Midbrain (tissue), 1 donor: ENCODE results near the gene PLK2.
A peak's percentile ranks its signal among the peaks of the same experiment; 100 is the strongest.

Source experiments
- DNase-seq: peaks from one replicate; lab custom pipeline; 2025; lab: John Stamatoyannopoulos, UW

PLK2 gene

DNA sequence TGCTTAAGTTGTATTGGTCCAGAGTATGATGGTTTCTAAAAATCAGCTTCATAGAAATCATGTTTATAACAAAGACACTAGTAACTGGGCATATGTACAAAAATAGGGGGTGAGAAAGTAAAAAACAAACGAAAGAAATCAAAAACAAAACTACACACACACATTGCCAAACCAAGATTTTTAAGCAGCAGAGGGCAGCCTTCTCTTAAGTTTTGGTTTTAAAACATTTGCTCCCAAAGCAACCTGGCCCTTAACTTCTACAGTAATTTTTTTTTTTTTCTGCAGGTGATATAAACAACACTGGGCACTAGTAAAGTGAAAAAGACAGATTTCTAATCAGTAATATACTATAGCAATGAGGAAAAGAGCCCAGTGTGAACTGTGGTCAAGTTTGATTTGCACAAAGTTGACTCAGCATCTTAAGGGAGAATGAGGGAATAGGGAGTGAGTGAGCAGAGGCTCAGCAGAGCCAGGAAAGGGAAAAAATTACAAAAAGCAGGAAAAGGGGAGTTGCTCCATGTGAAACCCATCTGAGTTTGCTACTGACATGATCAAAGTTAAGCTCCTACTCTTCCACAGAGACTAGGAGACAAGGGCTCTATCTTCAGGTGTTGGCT, 18.0 kb upstream of the PLK2 start:
- DNase-seq, result no peak

DNA sequence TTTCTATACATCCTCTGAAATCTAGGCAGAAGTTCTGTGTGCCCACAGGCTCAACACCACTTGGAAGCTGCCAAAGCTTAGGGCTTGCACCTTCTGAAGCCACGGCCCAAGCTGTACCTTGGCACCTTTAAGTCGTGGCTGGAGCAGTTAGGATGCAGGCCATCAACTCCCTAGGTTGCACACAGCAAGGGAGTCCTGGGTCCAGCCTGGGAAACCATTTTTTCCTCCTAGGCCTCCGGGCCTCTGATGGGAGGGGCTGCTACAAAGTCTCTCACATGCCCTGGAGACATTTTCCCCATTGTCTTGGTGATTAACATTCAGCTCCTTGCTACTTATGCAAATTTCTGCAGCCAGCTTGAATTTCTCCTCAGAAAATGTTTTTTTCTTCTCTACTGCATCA, 15.5 kb upstream of the PLK2 start:
- DNase-seq, result no peak

- no peak for DNase-seq
Measured at GRCh38 chr5:58469896-58470295, 10.0 kb upstream of the PLK2 start.

GRCh38 chr5:58466939-58467338, 7.1 kb upstream of the PLK2 start:
- no peak for DNase-seq

DNA sequence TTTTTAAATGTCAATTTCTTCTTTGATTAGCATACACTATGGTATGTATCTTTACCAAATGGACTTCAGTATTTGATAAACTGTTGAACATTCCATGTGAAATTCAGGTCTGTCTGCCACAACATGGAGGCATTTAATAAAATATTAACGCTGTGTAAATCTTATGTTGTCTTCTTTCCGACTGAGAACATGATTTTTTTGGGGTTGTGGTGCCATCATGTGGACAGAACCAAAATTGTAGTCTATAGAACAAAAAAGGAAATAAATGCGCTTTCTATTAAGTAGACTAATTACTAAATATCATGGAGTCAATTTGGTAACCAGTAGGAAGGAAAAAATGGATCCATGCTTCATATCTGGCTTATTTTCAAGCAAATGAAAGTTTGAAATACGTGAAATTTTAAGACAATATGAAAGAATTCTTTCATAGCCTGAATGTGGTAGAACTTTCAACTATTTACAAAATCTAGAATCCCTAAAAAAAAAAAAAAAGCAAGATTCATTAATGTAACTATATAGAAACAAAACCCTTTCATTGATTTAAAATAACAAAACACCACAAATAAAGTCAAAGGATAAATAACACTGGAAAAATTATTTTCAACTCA, 2.8 kb upstream of the PLK2 start:
- DNase-seq, result peak; percentile 54

DNA sequence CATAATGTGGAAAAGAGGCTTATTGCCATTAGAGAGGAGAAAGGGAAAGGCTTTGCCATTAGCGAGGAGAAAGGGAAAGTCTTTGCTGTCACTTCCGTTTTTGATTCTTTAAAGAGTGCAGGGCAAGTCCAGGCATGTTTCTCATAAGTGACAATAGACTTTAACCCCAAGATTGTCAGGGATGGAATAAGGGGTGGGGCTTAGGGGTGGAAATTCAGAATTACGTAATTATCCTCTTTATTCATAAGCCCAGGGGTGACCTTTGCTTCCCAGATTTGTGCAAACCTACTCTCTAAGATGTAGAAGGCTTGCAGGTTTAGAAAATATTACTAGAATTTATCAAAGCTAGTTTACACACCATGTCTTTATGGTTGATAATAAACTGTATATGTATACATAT, 2.3 kb upstream of the PLK2 start:
- no peak for DNase-seq

DNA sequence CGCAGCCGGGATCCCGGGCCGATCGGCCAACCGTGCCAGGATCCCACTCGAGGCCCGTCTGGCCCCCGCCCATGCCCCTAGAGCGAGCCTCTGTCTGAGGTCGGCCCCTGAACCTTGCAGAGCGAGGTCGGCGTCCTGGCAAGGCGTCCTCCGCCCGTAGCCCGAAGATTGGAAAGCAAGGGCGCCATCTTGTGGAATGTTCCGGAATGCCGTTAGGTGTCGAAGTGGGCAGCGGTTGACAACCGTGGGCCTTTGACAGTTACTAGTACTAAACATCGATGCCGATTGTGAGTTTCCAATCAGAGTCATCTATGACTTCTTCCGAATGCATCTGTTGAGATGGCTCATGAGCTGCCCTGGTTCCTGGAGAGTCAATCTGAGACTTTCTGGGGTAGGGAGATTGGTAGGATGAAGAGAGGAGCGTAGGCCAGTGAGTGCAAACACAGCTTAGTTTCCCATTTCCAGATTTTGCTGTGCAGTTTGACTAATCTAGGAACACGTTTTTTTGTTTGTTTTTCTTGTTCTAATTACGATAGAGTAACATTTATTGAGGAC, 923 bp upstream of the PLK2 start:
- DNase-seq, result peak; percentile 93

- peak; percentile 50 for DNase-seq
Measured at GRCh38 chr5:58459146-58460001, 512 bp downstream of the PLK2 start.

GRCh38 chr5:58458743-58459145, 1.1 kb downstream of the PLK2 start:
- DNase-seq, result peak; percentile 50

DNA sequence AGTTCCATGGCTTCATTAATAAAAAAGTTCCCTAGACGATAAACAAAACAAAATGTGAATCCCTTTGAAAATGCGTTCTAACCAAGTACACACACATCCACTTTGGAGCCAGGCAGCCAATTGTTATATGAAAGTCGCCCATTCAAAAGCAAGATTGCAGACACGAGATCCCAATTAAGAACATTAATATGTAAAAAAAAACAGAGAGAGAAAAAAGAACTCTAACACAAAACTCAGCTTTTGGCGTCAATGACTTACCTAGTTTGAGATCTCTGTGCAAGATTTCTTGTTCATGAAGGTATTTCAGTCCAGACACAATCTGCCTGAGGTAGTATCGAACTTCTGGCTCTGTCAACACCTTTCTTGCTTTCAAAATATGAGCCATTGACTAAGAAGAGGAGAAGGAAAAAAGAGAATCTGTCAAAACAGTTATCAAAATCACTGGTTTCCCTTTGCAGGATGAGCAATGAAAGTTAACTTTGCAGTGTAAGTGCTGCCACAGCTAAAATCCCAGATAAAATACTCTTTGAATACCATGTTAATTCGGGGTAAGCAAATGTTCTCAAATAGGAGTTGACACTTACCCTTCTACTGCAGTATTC, 1.6 kb downstream of the PLK2 start:
- DNase-seq, result no peak

GRCh38 chr5:58457050-58457449, 2.8 kb downstream of the PLK2 start:
- no peak for DNase-seq

GRCh38 chr5:58456486-58456885, 3.4 kb downstream of the PLK2 start:
- DNase-seq, result no peak

- DNase-seq, result no peak
Measured at GRCh38 chr5:58456026-58456425, 3.9 kb downstream of the PLK2 start.

DNA sequence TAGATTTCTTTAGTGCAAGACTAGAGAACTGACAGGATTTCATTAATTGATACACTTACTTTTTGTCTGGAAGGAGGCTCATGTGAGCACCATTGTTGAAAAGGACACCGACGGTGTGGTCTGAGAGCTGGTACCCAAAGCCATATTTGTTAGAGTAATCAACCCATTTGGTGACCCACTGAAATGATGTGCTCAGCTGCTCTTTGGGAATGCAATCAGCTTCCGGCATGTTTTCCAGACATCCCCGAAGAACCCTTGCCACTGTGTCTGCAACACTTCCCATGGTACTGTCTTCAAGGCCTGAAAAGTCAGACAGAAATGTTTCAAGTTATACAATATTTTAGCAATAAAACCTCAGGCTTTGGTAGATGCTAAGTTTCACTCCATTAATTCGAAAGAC, 4.4 kb downstream of the PLK2 start:
- DNase-seq, result no peak

DNA sequence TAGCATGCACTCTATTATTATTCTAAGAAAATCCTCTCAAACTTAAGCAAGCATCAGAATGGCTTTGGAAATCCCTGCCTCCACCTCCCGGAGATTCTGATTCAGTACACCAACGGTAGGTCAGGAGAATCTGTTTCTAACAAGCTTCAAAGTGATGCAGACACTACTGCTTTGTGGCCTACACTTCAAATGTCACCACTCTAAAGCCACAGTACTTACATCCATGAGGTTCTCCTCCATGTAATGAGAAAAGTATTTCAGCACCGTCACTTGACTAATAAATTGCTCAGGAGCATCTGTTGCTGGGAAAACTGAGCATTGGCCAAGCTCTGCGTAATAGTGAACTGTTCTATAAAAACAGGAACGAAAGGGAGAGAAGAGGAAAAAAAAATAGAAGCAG, 4.8 kb downstream of the PLK2 start:
- no peak for DNase-seq

- DNase-seq, result no peak
Measured at GRCh38 chr5:58454025-58454424, 5.9 kb downstream of the PLK2 start.

DNA sequence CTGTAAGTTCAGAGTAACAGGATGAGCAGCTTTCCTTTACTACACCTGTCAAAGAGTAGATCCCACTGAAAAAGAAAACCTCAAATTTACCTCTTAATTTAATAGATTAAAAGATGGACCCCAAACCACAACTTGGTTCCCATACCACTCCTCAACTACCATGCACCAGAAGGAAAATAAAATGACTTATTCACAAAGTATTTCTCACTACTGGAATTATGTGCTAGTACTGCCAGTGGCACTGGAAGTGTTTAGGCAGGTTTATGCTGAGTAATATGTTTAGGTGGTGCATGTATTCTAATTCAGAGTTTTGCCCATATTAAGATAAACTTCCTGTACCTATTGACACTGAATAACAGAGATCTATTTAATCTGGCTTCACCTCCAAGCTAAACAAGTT, 6.6 kb downstream of the PLK2 start:
- no peak for DNase-seq

- DNase-seq, result no peak
Measured at GRCh38 chr5:58452566-58453258, 7.2 kb downstream of the PLK2 start.

DNA sequence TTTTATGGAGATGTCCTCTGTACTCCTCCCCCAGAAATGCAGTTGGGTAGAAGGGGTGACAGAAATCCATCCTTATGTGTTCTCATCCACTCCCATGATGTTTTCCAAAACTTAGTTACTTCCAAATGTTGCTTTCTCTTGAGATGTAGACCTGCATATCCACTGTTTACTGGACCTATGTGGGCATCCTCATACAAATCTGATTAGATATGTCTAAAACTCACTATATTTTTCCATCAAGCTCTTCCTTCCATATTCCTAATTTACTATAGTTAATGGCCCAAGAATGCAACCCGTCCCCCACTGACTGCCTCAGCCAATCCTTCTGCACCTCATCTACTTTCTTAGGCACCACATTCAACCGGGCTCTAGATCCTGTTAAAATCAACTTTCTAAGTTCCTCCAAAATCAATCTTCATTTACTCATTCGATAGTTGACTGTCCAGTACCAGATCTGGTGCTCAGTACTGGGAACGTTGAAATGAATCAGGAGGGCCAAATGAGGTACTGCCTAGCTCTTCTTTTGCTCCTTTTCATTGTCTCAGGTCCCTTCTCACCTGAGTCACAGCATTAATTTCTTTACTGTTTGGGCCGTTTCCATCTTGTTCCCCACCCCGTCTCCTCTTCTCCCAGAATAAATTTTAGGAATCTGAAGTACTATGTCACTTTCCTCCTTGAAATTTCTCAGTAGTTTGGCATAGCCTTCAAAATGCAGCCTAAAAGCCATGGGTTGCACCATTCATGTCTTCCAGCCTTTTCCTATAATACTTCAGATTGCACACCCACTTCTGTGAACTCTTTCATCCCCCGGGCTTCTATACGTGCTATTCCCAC, 7.9 kb downstream of the PLK2 start:
- no peak for DNase-seq

DNA sequence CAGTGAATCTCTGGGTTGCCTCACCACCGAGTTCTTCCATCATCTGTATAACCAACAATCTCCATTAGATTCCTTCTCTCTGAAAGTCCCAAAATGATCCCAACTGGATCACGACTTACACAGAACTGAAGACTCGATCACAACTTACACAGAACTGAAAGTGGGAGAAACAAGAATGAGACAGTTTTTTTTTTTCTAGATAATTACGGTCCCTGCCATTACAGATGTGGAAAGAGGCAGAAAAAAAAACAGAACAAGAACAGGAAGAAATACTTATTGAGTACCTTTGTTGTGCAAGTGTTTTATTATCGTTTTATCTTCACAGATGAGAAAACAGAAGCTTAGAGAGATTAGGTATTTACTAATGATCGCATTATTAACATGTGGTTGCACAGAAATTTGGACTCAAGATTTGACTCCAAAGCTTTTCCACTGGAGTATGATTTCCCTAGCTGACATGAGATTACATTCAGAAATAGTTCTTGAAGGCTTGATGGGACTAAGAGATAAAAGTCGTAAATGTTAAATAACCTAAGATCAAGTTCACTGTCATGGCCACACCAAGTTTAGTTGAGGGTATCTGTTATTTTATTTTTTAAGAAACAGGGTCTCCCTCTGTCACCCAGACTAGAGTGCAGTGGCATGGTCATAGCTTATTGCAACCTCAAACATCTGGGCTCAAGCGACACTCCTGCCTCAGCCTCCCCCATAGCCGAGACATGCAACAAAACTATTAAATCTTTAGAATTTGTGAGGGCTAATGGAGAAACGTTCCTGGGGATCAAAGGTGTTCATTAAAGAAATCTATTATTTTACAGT, 8.9 kb downstream of the PLK2 start:
- no peak for DNase-seq
